Measurements from ENCODE around the gene KRT31.
"Not testable (repeated sequence)": the region's sequence is repeated elsewhere in the genome, so short reads cannot be mapped to it uniquely, and the experiment has no call there.

The KRT31 gene

DNA sequence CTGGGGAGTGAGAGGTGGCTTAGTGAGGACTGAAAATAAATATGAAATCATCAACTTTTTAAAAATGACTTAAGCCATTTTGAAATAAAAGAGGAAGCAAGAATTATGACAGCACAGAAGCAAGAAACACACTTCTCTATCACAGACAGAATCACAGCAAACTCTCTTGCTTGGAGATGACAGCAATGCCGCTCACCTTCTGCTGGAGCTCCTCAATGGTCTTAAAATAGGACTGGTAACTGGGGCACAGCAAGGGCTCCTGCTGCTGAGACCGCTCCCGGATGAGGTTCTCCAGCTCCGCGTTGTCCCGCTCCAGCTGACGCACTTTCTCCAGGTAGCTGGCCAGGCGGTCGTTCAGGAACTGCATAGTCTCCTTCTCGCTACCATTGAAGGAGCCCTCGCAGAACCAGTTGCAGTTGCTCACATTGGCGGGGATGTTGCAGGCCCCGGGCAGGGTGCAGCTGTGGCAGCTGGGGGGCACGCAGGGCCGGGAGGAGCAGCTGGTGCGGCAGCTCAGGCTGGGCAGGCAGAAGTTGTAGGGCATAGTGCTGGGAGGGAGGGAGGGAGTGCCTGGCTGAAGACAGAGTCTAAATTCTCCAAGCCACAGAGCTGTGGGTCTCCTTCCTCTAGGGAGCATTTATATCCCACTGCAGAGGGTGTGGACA lies at the start of gene KRT31:
KRT31 (minus strand) TSS at position 613 of the 665 bp plus-strand sequence; CDS start at position 544, 69 bp downstream.
- no peak for DNase-seq

DNA sequence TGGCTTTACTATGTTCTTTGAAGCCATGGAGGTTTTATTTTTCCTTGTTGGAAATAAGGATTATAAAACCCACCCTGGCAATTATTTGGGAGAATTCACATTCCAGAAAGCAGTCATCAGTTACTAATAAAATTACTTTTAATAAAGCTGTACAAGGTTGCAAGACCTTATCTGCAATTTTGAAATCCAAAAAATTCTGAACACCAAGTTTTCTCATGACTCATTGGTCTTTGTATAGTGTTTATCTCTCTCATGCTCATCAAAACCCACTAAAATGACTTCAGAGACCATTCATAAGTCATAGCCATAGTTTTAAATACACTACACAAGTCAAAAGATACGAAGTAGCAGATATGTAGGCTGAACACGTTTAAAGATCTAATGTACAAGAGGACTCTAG lies 49.4 kb upstream of the KRT31 start:
- DNase-seq: peak; percentile 77

DNA sequence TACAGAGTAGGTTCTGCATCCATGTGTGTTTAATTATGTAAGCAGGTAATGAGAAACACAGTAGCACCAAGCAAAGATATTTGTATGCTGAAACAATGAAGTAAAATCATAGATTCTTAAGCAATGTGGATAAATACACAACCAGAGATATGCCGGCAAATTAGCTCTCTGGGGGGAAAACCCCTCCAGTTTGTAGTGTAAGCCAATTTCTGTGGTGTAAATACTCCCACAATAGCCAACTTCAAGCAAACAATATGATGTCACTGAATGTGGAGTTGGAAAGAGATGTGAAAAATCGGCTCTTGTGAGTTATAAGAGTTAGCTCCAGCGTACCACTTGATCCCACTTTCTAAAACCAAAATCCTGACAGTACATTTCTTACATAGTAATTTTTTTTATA lies 47.2 kb upstream of the KRT31 start:
- no peak for DNase-seq

DNA sequence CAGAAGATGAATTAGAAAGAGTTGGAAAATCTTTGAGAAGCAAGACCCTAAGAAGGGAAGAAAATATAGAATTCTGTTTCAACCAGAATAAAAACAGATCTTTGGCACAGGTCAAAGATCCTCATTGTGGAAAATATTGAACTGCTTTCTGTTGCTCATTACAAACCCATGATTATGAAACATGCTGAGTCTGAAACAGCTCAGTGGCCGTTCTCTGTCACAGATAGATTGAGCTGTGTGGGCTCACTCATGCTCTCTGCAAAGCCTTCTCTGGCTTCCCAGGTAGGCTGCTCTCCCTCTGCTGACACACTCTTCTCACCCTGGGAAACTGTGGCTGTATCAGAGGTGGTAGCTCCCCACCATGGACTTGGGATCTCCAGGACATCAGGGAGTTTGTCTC lies 46.8 kb upstream of the KRT31 start:
- DNase-seq: no peak

DNA sequence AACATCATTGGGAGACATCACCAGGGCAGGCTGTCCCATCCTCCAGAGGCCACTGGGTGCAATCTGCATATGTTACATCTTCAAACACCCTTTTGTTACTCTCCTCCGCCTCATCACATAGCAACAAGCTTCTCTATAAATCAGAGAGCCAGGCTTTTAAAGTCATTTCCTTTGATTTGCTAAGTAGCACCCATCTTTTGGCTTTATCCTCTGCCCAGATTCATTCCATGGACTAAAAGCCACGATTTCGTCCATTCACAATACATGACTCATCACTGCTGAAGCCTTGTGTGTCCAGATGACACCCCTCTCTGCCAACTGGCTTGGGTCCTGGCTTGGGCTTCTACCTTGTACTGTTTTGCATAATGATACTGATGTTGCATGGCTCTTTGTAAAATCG lies 45.3 kb upstream of the KRT31 start:
- DNase-seq: peak; percentile 49

DNA sequence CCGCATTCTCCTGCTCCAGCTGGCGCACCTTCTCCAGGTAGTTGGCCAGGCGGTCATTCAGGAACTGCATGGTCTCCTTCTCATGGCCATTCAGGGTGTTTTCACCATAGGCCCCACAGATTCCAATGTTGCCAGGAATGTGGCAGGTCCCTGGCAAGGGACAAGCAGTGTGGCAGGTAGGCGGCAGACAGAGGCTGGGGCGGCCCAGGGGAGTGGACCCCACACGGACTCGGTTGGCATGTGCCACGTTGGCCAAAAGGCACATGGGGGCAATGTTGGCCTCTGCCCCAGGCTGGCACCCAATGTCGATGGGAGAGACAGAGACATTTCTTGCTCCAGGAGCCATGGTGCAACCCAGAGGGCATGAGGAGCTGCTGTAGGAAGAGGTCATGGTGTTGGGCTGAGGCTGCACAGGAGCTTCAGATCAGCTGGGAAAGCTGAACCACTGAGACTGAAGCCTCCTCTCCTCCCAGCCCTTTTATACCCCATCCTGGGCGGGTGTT lies 43.2 kb upstream of the KRT31 start, which contains the start of gene KRT38:
KRT38 (minus strand) TSS at position 453 of the 503 bp plus-strand sequence; CDS start at position 391, 62 bp downstream.
- DNase-seq: no peak

DNA sequence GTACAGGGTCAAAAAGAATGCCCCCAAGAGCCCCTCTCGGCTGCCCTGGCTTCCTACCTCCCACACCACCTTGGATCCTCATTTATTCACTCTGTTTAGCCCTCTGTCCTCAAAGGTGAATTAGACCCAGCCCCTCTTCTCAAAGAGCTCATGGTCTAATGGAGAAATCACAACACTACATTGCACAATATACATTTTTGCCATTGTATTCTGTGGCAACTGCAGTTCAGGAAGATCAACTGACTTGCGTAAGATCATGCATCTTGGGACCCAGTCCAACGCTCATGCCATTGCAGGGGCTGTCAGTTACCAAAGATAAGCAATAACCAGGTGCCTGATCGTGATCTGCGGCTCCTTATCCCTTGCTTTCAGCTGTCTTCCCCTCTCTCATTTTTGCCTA lies 42.0 kb upstream of the KRT31 start:
- DNase-seq: no peak

DNA sequence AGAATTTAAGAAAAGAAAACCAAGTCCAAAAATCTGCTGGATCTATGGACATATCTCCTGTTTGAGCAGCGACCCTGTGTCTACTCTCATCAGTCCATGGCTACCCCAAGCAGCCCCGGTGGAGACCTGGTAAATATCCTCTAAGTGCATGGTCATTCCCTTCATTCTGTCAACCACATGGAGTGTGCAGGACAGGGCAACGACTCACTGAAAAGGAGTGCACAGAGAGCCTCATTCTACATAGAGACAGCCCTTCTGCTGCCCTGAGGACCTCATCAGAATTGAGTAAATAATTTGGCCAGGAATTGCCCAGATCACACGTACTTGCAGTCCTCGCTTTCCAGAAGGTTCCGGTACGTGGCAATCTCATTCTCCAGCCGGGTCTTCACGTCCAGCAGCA lies 40.4 kb upstream of the KRT31 start:
- DNase-seq: no peak

DNA sequence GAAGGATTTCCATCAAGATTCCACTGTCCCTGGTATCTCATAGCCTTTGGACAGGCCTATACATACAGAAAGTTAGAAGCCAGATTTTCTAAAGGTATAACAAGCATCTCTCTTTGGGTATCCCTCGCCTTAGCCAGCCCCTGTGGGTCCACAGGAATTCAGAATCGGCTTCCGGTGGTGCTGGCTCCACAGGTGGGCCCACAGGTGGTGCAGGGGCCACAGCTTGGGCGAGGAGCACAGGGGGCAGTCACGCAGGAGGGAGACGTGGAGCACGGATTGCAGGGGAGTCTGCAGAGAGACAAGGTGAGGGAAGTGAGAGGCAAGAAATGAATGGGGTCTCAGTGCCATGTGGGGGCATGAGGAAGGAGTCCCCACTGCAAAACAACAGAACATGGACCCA lies 39.8 kb upstream of the KRT31 start:
- no peak for DNase-seq

DNA sequence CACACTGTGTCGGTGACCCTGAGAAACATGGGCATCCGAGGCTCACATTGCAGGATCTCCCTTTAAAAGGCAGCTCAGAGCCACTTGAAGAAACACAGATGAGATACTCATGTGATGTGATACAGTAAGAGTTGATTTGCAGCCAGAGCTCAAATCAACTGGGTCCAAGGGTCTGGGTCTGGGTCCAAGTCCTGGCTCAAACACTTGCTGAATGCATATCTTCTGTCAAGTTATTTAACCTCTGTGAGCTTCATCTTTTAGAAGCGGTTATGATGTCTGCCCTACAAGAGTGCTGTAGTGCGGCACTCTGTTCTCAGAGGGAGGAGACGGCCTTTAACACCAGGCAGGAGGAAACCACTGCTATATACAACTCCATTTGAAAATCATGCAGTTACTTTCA lies 37.0 kb upstream of the KRT31 start:
- no peak for DNase-seq

DNA sequence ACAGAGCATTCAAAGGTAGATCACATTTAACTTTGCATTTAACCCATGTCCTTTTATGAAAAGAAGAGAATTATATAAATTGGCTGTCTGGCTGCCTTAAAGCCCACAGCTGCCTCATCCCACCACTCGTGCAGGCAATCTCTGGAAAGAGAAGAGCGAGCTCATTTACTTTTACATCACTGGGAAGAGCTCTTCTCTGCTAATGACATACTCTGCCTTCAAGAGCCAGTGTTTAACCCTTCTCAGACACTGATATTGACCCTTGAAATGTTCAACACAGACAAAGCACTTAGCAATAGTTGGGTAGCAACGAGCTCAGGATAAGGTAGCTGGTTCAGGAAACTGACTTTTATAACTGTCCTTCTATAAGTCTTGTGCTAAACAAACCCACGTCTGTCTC lies 36.6 kb upstream of the KRT31 start:
- DNase-seq: no peak

DNA sequence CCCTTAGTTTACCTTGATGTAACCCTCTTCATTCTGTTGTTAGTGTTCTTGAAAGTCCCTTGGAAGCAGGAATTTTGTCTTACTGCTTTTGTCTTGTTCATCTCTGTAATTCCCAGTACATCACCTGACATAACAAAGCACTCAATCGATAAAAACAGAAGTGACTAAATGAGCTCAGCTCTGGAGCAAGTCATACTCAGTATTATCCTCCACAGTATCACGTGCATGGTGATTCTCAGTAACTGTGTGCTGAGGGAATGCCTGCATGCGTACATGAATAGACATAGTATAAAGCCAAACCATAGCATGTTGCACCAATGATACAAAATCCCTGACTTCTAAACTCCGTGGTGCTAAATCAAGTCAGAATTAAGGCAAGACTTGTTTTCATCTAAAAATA lies 36.2 kb upstream of the KRT31 start:
- no peak for DNase-seq

DNA sequence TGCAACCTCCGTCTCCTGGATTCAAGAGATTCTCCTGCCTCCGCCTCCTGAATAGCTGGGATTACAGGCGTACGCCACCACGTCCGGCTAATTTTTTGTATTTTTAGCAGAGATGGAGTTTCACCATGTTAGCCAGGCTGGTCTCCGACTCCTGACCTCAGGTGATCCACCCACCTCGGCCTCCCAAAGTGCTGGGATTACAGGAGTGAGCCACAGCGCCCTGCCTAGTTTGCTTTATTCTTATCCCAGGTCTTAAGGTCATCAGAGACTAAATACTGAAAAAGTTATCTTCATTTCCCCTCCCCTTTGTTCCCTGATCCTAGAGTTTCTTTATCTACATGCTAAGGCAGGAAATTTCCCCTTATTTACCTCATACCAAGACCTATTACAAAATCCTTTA lies 33.0 kb upstream of the KRT31 start:
- not testable (repeated sequence) for DNase-seq

DNA sequence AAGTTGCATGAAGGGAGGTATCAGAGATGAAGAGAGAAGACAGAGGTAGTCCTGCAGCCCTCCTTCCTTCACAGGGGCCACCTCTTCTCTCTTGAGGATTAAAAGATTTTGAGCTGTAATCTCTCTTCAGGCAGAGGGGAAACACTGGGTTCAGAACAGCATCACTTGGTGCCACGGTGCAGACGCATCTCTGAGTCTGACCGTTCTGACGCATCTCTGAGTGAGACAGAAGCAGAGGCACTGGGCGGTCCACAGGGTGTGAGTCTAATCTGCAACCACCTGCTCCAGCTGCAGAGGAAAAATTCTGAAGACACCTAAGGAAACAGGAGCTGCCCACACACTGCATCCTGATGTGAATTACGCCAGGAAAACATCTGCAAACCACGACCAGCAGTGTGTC lies 32.3 kb upstream of the KRT31 start:
- no peak for DNase-seq

DNA sequence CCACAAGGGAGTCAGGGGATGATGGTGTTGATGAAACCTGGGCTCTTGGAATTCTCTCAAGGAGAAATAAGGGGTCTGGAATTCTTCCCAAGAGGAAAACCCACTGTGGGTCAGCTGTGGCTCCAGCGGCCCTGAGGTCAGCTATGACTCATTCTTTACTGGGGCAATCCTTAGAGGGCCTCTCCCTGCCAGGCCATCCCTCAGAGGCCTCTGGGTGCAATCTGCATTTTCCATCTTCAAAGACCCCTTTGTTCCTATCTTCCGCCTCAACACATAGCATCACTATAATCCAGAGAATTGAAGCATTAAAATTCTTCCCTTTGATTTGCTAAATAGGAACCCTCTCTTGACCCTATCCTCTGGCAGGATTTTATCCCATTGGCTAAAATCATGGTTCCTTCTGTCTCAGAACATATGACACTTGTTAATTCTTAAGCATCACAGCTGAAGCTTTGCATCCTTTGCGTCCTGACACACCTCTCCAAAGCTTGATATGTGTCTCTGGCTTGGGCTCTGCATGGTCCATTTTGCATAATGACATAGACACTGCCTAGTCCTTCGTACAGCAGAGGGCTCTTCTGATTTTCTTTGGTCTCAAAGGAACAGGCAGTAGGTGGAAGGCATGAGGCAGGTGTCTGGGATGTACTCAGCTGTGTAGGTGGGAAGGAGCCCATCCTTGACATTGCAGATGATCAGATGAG lies 31.3 kb upstream of the KRT31 start:
- peak; percentile 27 for DNase-seq

DNA sequence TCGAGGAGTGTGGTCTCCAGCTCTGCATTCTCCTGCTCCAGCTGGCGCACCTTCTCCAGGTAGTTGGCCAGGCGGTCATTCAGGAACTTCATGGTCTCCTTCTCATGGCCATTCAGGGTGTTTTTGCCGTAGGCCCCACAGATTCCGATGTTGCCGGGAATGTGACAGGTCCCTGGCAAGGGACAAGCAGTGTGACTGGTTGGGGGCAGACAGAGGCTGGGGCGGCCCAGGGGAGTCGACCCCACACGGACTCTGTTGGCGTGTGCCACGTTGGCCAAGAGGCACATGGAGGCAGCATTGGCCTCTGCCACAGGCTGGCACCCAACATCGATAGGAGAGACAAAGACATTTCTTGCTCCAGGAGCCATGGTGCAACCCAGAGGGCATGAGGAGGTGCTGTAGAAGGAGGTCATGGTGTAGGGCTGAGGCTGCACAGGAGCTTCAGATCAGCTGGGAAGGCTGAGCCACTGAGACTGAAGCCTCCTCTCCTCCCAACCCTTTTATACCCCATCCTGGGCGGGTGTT lies 26.8 kb upstream of the KRT31 start, which contains the start of gene KRT37:
KRT37 (minus strand) TSS at position 475 of the 525 bp plus-strand sequence; CDS start at position 413, 62 bp downstream.
- DNase-seq: no peak

DNA sequence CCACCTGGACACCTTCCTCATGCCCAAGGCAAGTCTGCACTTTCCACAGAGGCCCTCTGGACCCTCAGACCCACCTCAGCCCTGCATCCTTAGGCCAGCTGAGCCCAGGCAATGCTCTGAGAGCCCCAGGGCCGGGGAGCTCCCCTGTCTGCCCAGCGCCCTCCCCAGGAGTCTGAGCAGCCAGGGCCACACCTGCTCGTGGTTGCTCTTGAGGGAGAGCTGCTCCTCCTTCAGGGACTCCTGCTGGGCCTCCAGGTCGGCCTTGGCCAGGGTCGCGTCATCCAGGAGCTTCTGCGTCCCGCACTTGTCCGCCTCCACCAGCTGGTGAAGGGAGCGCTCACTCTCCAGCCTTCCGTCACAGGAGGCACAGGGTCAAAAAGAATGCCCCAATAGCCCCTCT lies 25.2 kb upstream of the KRT31 start:
- DNase-seq: not testable (repeated sequence)

DNA sequence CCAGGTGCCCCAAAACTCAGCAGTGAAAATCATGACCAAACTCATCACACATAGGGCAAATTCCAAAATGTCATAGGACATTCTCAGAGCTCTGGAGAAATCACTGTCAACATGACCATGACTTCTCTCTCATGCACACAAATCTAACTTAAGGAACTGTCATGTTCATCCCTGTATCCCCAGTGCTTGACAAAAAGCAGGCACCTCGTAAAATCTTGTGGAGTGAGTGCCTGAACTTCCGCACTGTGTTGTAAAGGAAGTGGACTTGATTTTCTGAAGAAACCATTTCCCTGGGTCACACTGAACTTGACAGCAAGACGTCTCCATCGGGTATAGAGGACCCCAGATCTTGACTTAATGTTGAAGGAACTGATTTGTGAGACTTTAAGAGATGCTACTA lies 24.2 kb upstream of the KRT31 start:
- no peak for DNase-seq

DNA sequence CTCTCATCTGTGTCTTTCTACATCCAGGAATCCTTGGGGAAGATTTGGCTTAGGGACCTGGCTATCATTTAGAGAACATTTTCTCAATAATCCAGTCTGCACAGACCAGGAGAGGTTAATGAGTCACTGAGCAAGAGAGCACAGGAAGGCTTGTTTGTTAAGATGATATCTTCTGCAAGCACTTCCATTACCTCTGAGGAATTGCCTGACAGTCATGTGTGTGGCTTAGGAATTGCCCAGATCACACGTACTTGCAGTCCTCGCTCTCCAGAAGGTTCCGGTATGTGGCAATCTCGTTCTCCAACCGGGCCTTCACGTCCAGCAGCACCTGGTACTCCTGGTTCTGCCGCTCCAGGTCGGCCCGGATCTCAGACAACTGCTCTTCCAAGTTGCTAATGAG lies 23.7 kb upstream of the KRT31 start:
- DNase-seq: peak; percentile 54

DNA sequence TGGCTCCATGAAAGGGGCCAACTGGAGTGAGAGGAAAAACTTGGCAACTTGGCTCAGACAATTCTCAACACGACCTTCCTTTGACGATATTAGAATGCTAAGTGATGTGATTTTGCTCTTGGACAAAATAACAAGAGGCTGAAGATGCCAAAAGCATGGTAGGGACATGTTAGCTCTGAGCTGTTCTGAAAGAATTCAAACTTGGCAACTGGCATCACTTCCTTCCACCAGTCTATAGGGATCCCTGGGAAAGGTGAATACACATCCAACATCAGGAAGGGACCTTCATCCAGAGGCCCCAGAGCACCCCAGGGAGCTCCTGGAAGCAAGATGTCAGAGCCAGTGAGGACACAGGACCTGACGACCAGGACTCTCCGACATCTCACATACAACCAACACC lies 22.7 kb upstream of the KRT31 start:
- DNase-seq: peak; percentile 30

DNA sequence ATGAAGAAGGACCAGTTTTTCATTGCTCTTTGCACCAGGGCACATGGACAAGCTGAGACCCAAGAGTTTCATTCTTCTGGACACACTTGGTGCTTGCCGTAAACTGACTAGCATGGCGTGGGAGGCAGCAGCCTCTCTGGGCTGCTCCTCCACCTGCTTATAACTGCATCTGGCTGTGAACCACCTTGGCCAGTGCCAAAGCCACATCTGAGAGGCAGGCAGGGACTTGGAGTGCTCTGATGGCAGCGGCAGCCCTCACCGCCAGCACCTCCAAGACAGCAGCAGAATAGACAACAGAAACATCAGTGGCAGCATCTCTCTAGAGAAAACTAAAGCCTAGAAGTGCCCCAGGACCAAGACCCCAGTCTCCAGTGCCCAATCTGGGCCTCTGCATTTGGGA lies 22.3 kb upstream of the KRT31 start:
- no peak for DNase-seq

DNA sequence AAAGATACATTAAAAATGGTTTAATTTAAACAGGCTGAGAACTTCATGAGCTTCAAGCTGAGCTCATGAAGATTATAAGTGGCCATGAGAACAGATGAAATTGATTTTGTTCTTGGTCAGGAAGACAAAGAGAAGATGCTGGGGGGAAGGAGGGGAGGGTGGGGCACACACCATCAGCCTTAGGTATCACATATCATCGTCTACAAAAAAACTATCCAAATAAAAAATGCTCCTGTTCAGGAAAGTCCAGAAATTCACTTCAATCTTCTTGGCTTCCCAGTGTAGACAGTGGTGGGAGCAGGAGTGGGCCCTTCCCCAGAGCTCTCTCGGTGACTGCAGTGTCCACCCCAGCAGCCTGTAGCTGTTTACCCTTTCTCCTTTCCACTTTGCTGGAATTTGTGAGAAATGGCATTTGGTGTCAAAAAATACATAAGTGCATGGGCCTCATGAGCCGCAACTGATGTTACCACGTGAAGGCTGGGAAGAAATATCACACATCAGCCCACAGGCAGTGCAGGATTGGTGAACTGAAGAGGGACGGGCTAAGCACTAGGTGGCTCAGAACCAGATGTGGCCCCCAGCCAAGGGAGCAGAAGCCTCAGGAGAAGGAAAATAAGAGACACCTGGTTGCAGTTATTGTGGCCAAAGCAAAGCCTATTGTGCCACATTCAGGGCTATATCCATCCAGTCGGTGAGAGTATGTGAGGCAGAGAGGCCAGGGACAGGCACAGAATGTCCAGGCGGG lies 20.9 kb upstream of the KRT31 start:
- no peak for DNase-seq

DNA sequence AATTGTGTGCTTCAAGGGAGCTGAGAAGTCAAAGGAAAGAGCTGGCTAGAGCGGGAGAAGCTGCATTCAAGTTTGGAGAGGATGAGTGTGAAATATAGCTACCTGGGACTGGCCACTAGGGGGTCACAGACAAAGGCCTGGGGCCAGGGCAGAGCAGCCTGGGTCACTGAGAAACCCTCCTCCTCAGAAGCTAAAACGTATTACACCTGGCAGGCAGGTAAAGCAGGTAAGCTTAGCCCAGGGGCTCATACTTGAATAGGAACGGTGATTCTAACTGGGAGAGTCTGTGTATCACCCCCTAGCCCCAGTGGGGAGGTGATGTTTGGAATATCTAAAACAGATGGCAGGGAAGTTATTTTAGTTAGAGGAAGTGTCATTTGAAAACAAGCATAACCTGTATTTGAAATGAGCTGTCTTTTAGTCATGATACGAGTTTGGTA lies 20.2 kb upstream of the KRT31 start:
- peak; percentile 29 for DNase-seq
